Panc1 (cell line): Measurements from ENCODE around the gene PRKCA.

Experiments used
- POLR2AphosphoS5 ChIP-seq: IDR thresholded peaks from 2 replicates; pipeline ENCODE4 v1.6.1; 2012; ENCODE audit warnings: mild to moderate bottlenecking, low read depth, low read length, moderate library complexity
- SIN3A ChIP-seq: IDR thresholded peaks from 2 replicates; pipeline ENCODE4 v1.6.1; 2012; ENCODE audit warnings: low read depth, mild to moderate bottlenecking, low read length, moderate library complexity, borderline replicate concordance; ENCODE audit not compliant: insufficient read depth
- TCF7L2 ChIP-seq: IDR thresholded peaks from 2 replicates; pipeline ENCODE4 v1.6.1; 2011; ENCODE audit warnings: mild to moderate bottlenecking, low read depth, low read length, inconsistent platforms
- TF ChIP-seq, protein P1 (sequence below): fragments of 450-650 bp; IDR thresholded peaks from 2 replicates; pipeline ENCODE4 v1.5.1; 2017; ENCODE audit warnings: mild to moderate bottlenecking

DNA sequence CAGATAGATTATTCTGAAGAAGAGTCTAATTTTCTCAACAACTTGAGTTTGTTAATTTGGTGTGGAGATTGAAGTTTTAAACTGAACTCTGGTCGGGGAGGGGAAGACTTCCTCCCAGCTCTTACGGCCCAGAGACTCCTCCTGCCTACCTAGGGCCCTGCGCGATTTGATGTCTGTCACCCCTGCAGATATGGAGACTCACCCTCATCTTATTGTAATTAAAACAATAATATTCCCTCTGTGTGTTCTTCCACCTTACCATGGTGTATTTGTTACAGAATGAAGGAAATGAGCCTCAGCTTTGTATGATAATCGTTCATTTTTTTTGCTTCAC lies 348.1 kb downstream of the PRKCA start:
- TF ChIP-seq, protein P1, sequence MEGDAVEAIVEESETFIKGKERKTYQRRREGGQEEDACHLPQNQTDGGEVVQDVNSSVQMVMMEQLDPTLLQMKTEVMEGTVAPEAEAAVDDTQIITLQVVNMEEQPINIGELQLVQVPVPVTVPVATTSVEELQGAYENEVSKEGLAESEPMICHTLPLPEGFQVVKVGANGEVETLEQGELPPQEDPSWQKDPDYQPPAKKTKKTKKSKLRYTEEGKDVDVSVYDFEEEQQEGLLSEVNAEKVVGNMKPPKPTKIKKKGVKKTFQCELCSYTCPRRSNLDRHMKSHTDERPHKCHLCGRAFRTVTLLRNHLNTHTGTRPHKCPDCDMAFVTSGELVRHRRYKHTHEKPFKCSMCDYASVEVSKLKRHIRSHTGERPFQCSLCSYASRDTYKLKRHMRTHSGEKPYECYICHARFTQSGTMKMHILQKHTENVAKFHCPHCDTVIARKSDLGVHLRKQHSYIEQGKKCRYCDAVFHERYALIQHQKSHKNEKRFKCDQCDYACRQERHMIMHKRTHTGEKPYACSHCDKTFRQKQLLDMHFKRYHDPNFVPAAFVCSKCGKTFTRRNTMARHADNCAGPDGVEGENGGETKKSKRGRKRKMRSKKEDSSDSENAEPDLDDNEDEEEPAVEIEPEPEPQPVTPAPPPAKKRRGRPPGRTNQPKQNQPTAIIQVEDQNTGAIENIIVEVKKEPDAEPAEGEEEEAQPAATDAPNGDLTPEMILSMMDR, result no peak
- no peak for TF ChIP-seq SIN3A
- TF ChIP-seq TCF7L2, result no peak
- TF ChIP-seq POLR2AphosphoS5, result no peak
